ENCODE results near the gene CORO2A. TPM values are rescaled to one million over a fixed set of nuclear protein-coding genes. Genes with fewer than 3 reads are reported as not detected.

The CORO2A gene
- total RNA-seq, 1 experiment from 2014 or later = 24.3 TPM

- TF ChIP-seq CTCF (IDR thresholded peaks at IDR 0.05; ENCODE audit: unreplicated experiment) = no peak
- Mint-ChIP-seq H3K36me3 (ENCODE audit: insufficient read depth, unreplicated experiment) (peaks cover 6% of the 10 kb centered on the region), H3K27ac (ENCODE audit: unreplicated experiment) (no peak overlapping the region), H3K4me3 (ENCODE audit: low read depth, unreplicated experiment) (no peak overlapping the region), H3K27me3 (ENCODE audit: unreplicated experiment) (no peaks in the 10 kb centered on the region), H3K9me3 (ENCODE audit: low read depth, unreplicated experiment) (no peaks in the 10 kb centered on the region), H3K4me1 (ENCODE audit: low read depth, unreplicated experiment) (no peaks in the 10 kb centered on the region)
- intact Hi-C loops (cut with micrococcal nuclease; ENCODE audit: unreplicated experiment) = loop anchor here (10.0 kb wide), 1 partner anchor 133 kb away; no protein-coding TSS in a partner anchor
- no peak for DNase-seq
- no TSS peak for BruUV-seq (replicated peaks)
- CTCF ChIA-PET = no interaction called here
These were observed 15.2 kb upstream of the CORO2A start for GRCh38 chr9:98207606-98208005.

- no peak for DNase-seq
- no peak overlapping the region for H3K27ac Mint-ChIP-seq (ENCODE audit: unreplicated experiment)
- no peaks in the 10 kb centered on the region for H3K36me3 Mint-ChIP-seq (ENCODE audit: insufficient read depth, unreplicated experiment)
These were observed 14.3 kb upstream of the CORO2A start for GRCh38 chr9:98206754-98207153.

GRCh38 chr9:98204692-98205091 is 12.3 kb upstream of the CORO2A start:
- intact Hi-C loops (cut with micrococcal nuclease; ENCODE audit: unreplicated experiment) = loop anchor here (1.0 to 10.0 kb wide), 2 partner anchors 60 to 130 kb away; no protein-coding TSS in a partner anchor
- no peak overlapping the region for H3K4me3 Mint-ChIP-seq (ENCODE audit: low read depth, unreplicated experiment)
- H3K27ac Mint-ChIP-seq (ENCODE audit: unreplicated experiment) = no peak overlapping the region
- no peak for TF ChIP-seq CTCF (IDR thresholded peaks at IDR 0.05; ENCODE audit: unreplicated experiment)
- BruUV-seq (replicated peaks) = no TSS peak
- H3K36me3 Mint-ChIP-seq (ENCODE audit: insufficient read depth, unreplicated experiment) = no peaks in the 10 kb centered on the region
- DNase-seq = no peak
- H3K27me3 Mint-ChIP-seq (ENCODE audit: unreplicated experiment) = no peaks in the 10 kb centered on the region
- CTCF ChIA-PET = no interaction called here
- no peaks in the 10 kb centered on the region for H3K9me3 Mint-ChIP-seq (ENCODE audit: low read depth, unreplicated experiment)
- H3K4me1 Mint-ChIP-seq (ENCODE audit: low read depth, unreplicated experiment) = no peaks in the 10 kb centered on the region

More at GRCh38 chr9:98206754-98207153, 14.3 kb upstream of the CORO2A start:
- intact Hi-C loops (cut with micrococcal nuclease; ENCODE audit: unreplicated experiment) = loop anchor here (10.0 kb wide), 1 partner anchor 132 kb away; no protein-coding TSS in a partner anchor
- no peak for TF ChIP-seq CTCF (IDR thresholded peaks at IDR 0.05; ENCODE audit: unreplicated experiment)
- no peaks in the 10 kb centered on the region for H3K4me1 Mint-ChIP-seq (ENCODE audit: low read depth, unreplicated experiment)
- H3K9me3 Mint-ChIP-seq (ENCODE audit: low read depth, unreplicated experiment) = no peaks in the 10 kb centered on the region
- BruUV-seq (replicated peaks) = no TSS peak
- CTCF ChIA-PET = no interaction called here
- H3K27me3 Mint-ChIP-seq (ENCODE audit: unreplicated experiment) = no peaks in the 10 kb centered on the region
- no peak overlapping the region for H3K4me3 Mint-ChIP-seq (ENCODE audit: low read depth, unreplicated experiment)

GRCh38 chr9:98203153-98203552 is 10.7 kb upstream of the CORO2A start:
- no TSS peak for BruUV-seq (replicated peaks)
- TF ChIP-seq CTCF (IDR thresholded peaks at IDR 0.05; ENCODE audit: unreplicated experiment) = no peak
- no peaks in the 10 kb centered on the region for H3K36me3 Mint-ChIP-seq (ENCODE audit: insufficient read depth, unreplicated experiment)
- no peak overlapping the region for H3K27ac Mint-ChIP-seq (ENCODE audit: unreplicated experiment)
- no peaks in the 10 kb centered on the region for H3K4me1 Mint-ChIP-seq (ENCODE audit: low read depth, unreplicated experiment)
- H3K9me3 Mint-ChIP-seq (ENCODE audit: low read depth, unreplicated experiment) = no peaks in the 10 kb centered on the region
- intact Hi-C loops (cut with micrococcal nuclease; ENCODE audit: unreplicated experiment) = loop anchor here (10.0 kb wide), 1 partner anchor 128 kb away; no protein-coding TSS in a partner anchor
- H3K27me3 Mint-ChIP-seq (ENCODE audit: unreplicated experiment) = no peaks in the 10 kb centered on the region
- CTCF ChIA-PET = no interaction called here
- DNase-seq = no peak
- no peak overlapping the region for H3K4me3 Mint-ChIP-seq (ENCODE audit: low read depth, unreplicated experiment)

Data from Calu3 (cell line).